Glomerular visceral epithelial cell (primary cell): ENCODE data around the gene ARID1B.
A peak's percentile ranks its signal among the peaks of the same experiment; 100 is the strongest.
"Not testable (repeated sequence)": the region's sequence is repeated elsewhere in the genome, so short reads cannot be mapped to it uniquely, and the experiment has no call there.

Experiments used
- DNase-seq: peaks from one replicate; pipeline ENCODE4 v3.0.0-alpha.2; 2016; ENCODE audit errors: extremely low spot score

Gene ARID1B

DNA sequence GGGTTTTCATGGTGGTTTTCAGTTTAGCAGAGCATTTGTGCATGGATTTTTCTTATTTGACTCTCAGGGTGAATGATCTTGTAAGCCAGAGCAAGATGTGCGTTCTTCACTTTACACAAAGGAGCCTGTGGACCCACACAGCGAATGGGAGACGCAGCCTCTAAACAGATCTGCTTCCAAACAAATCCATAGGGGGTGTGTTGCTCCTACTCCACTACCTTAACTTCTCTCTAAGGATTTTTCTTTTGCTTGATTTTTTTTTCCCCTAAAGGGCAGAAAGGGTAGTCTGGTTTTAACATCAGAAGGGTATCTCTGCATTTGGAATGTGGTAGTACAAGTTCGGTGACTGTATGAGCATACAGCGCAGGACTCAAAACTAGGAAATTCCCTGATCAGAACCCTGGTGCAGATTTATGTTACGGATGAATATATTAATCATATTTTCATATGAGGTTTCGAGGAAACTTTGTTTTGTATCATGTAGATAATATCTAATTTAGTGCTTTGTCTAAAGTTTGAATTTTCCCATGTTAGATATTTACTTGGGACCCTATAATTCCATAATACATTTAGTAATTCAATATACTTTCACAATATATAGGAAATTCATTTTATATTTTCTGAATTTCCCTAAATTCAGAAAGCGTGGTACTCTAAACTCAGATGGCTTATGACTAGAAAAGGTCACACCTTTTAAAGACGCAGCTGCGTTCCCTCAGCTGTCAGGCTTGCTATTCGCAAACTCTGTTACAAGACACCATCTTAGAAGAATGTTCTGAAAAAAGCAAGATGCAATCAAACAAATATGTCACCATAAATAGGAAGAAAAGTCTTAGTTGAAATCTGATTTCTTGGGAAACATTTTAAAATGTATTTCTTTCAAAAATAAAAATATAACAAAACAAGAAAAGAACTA lies 349.3 kb downstream of the ARID1B start:
- no peak for DNase-seq

DNA sequence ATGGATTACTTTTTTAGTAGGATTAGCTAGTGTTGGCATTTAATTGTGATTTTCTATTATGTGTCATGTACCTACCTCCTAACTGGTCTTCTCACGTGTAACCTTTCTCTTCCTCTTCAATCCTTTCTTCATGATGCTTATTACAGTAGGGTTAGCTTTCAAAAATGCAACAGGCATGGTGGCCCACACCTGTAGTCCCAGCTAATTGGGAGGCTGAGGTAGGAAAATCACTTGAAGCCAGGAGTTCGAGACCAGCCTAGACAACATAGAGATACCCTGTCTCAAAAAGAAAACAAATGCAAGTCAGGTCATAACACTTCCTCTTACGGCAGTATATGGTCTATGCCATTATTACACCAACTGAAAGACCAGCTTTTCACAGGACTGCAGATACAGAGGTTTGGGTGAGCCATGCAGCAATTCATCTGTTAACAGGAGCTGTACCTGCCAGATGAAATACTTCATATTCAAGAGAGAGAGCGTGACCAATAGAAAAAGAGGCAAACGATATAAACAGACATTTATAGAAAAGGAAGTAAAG lies 351.1 kb downstream of the ARID1B start:
- DNase-seq, result no peak

DNA sequence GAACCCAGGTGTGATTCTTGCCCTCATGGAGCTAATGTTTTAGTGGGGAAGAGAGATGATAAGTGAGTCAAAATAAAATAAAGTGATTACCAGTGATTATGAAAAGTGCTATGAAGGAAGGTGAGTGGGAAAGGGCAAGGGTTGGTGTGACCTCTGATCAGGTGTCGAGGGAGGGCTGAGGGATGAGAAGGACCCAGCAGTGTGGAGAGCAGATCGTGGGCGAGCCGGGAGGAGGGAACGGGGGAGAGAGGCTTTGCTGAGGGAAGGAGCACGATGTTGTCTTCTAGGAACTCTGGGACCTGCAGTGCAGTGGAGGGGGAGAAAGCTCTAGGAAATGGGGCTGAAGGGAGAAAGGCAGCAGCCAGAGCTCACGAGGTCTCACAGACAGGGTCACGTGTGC lies 354.1 kb downstream of the ARID1B start:
- DNase-seq, result no peak

DNA sequence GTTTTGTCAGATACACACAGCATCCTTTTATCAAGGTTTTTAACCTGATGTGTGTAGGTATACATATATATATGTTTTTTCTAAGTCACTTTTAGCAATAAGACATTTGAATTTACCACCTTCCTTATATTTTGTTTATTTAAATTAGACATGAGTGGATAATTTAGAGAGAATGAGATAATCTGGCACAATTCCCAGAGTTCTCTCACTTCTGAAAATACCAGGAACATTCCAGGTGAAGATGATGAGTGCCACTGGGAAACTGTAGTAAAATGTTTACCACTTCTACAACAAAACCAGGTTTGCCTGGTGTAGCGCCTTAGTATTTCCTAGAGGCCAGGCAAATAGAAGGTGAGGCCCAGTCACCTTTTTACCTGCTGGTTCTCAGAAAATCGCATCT lies 356.7 kb downstream of the ARID1B start:
- DNase-seq, result peak; percentile 25

DNA sequence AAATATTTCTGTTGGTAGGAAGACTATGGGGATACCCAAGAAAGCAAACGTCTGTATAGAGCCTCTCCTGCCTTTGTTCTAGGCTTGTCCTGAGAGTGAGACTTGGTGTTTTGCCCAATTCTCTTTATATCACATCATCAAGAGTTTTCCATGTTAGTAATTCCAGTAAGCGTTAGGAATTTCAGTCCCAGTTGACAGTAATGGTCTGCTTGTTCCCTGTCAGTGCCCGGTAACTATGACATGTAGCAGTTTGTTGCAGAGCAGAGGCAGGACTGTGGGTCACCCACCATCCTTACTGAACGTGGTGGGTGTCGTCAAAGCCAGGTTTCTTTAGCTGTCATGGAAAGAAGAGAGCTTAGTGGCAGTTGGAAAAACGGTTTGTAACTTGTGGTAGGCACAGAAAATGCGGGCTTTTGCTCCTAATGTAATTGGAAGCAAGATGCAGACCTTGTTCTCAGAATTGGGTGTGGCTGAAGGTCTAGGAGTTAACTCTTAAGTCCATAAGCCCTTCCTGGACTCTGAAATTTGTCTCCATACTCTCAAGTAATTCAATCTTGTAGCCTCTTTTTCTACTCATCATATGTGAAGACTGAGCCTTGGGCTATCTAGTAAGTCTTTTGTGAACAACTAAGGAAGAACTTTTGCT lies 357.3 kb downstream of the ARID1B start:
- DNase-seq, result no peak

DNA sequence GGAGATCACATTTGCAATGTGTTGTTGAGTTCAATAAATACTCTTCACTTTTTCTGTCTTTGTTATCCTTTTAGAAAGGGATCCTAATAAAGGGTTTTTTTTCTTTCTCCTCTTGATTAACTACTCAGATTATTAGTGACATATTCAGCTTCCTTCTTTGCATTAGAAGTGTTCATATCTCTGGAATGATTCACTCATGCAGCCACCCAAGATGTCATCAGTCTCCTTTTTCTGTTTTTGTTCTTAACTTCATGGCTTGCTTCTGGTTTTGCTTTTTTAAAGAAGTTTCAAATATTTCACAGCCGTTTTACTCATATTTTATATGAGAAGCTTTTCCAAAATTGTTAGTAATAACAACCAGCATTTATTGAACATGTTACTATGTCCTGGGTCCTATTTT lies 358.5 kb downstream of the ARID1B start:
- no peak for DNase-seq

DNA sequence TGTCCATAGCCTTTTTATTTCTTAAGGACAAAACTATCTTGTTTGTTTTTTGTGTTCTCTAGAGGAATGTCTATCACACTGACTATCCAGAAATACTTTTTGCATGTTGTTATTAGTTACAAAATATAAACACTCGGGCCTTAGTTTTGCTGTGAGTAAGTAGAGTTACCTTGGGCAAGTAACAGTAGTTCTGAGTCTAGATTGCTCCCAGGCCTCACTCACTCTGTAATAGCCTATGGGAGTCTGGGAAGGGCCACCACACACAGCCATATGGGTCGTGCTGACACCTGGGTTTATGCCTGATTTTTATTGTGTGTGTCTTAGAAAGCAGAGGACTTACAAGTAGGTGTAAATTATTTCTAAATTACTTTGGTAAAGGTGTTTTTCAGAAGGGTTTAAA lies 360.3 kb downstream of the ARID1B start:
- DNase-seq, result no peak

DNA sequence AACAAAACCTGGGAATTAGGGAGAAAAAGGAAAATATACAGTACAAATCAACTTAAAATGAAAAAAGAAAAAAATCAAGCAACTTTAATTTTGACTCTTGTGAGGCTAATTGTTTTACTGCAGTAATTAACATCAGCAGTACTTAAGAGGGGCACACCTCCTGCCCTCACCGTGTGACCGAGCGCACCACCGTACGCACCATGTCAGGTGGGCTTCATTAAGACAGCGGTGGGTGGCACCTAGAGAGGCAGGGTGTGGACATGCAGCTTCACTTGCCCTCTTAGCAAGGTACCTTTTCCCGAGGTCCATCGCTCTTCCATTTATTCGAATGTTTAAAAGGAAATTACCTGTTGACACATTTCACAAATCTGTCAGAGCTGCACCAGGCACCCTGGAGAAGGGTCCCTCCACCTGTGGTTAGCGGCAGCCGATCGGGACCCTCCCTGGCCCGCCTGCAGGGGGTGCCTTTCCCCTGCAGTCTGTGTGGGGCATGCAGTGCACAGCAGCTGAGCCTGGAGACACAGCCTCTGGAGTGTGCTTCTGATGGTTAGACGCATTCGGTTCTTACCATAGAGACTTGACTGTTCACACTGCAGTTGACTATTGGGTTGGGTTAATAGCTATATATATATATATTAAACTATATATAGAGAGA lies 362.0 kb downstream of the ARID1B start:
- DNase-seq, result no peak

DNA sequence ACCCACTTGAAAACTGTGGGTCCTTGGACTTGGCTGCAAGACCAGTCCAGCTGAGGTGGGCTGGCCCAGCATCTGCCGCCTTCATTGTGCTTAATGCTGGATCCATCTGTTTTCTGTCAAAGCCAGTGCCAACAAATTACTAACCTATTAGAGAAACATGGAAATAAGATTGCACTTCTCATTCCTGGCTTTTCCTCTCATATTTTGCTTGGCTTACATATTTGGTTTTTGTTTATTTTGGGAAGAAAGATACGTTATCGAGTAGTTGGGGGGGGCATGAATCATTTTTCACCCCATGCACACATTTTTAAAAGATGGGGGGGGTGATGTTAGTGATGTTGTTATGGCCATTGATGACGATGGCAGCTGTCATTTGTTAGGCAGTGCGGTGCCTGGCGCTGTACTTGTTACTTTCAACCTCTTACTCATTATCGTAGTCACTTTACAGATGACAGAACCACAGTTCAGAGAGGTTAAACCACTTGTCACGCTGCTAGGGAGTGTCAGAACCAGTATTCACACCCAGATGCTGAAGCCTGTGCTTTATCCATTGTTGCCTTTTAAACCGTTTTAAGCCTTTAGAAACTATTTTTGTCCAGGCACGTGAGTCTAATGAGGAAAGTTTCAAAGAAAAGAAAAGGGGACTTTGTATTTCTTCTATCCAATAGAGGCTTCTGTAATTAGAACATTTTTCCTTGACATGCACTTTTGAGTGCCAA lies 366.2 kb downstream of the ARID1B start:
- no peak for DNase-seq

DNA sequence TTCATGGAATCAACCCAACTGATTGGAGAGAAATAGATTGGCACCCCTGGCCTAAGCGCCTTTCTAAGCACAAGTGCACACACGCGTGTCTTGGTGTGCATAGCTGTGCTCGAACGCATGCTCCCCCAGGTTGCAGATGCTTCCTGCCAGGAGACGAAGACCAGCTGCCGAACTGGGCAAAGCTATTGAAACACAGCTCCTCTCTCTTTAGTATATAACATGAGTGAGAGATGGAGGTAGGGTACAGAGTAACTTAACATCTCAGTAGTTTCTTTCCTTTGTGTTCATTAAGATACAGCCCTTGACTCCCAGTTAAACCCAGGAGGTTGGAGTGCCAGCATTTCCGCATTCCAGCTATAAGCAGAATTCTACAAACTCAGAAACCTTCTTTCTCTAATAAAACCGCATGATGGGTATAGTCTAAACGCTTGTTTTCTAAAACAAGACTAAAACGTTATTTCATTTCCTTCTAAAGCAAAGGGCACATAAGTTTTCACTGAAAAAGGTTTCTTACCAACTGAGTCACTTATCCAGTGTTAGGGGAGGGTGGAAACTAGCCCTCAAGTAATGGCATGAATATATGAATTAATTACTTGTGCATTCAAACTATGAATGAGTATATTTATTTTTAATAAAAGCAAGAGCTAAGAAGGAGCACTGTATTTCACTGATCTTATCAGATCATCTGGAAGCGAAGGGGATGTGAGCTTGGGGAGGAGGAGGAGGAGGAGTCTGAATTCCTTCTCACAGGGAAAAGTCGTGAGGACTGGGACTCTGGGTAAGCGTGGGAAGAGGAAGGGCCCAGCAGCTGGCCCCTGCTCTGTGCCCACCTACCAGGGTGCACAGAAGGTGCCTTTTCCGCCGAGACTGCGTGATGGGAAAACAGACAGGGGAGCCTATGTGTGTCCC lies 367.0 kb downstream of the ARID1B start:
- DNase-seq, result no peak

DNA sequence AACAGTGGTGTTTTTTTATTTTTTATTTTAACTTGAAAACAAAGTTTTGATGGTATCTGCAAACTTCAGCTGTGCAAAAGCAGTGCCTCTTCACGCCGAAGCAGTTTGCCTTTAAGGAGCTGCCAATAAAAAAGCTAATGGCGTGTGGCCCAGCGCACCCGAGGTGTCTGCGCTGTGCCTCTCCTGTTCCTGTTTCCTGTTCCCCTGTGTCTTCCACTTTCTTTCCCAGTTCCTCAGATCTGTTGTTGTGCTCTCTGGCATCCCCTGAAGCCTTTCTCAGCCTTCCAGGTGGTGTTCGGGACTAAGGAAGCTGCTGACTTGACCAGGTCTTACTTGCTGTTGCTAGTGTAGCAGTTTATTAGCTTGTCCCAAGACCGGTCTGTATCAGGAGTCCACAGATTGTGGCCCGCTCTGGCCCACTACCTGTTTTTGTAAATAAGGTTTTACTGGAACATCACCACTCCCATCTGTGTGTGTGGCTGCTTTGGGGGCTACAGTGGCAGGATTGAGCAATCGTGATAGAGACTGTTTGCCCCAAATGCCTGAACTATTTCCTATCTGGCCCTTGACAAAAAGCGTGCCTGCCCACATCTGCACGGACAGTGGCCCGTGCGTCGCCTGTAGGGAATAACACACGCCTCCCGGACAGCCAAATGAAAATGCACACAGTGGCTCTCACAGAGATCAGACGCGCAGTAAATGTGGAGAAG lies 367.8 kb downstream of the ARID1B start:
- no peak for DNase-seq

DNA sequence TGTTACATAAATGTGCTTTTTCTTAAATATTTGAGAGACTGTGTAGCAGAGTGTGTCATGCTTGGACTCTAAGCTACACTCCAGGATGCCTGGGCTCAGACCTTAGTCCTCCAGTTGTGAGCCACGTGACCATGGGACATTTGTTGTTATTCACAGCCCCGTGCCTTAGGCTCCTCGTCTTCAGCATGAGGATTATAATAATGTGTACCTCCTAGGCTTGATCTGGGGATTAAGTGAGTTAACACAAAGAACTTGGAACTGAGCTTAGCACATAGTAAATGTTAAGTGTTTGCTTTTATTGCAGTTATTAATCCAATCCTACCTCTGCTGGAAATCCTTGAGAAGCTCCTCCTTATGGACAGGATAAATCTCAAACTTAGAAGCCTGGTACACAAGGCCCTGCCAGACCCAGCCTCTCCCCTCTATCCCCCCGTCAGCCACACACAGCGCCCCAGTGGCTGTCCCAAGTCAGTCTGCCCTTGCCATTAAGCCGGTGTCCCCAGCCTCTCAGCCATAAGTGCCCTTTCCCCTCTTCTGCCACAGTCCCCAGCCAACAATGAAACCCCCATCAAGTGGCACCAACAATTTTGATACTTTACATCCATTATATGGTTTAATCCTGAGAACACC lies 368.6 kb downstream of the ARID1B start:
- no peak for DNase-seq

DNA sequence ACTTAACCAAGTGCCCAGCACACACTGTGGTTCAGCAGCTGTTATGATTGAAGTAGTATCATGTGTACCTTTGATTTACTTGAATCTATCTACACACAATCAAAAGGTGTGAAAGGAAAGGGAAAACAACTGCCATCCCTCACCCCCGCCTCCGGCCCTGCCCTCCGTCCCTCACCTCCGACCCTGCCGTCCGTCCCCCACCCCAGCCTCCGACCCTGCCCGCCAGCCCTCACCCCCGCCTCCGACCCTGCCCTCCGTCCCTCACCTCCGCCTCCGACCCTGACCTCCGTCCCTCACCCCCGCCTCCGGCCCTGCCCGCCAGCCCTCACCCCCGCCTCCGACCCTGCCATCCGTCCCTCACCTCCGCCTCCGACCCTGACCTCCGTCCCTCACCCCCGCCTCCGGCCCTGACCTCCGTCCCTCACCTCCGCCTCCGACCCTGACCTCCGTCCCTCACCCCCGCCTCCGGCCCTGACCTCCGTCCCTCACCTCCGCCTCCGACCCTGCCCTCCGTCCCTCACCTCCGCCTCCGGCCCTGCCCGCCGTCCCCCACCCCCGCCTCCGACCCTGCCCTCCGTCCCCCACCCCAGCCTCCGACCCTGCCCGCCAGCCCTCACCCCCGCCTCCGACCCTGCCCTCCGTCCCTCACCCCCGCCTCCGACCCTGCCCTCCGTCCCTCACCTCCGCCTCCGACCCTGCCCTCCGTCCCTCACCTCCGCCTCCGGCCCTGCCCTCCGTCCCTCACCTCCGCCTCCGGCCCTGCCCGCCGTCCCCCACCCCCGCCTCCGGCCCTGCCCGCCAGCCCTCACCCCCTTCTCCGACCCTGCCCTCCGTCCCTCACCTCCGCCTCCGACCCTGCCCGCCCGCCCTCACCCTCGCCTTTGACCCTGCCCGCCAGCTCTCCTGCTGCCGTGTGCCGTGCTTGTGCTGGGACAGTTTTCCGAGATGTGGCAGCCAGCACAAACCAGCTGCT lies 370.2 kb downstream of the ARID1B start:
- DNase-seq, result not testable (repeated sequence)

DNA sequence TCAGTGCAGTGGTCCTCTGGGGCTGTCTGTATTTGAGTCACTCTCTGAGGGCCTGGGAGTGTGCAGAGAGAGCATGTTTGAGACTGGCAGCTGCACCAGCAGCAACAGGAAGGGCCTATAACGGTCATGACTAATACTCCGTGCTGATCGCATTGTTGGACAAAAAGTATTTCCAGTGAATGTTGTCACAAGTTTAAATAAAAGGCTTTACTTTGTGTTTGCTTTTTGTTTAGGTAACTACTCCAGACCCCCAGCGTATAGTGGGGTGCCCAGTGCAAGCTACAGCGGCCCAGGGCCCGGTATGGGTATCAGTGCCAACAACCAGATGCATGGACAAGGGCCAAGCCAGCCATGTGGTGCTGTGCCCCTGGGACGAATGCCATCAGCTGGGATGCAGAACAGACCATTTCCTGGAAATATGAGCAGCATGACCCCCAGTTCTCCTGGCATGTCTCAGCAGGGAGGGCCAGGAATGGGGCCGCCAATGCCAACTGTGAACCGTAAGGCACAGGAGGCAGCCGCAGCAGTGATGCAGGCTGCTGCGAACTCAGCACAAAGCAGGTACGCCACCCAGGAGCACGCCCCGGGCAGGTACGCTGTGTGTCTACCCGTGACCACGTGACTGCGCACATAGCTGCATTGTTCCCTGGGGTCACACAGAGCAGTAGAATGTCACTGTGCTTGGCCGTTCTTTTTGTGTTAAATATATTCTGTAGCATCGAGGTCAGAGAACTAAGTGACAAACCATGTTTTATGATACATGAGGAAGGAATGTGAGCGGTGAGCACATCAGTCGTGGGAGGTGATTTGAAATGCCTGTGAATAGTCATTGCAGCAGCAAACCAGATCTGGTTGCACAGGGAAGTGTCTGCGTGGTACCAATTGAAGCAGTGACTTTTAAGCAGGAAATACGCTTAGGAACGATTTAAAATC lies 371.5 kb downstream of the ARID1B start:
- peak; percentile 92 for DNase-seq

DNA sequence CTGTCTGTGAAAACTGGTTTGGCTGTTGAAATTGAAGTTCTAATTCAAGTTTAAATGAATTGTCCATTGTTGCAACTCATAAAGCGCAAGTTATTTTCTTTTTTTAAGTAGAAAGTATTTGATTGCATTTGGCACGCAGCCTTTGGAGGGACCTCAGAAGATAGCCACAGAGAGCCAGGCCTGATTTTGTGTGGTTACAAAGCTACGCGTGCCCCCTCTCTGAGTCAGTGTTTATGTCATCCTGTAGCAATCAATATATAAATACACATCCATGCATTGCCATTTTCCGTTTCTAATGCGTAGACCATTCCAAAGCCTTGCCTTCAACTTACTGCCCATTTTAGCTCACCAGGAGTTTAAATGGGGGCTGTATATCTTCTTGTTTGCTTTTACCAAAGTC lies 372.9 kb downstream of the ARID1B start:
- no peak for DNase-seq

DNA sequence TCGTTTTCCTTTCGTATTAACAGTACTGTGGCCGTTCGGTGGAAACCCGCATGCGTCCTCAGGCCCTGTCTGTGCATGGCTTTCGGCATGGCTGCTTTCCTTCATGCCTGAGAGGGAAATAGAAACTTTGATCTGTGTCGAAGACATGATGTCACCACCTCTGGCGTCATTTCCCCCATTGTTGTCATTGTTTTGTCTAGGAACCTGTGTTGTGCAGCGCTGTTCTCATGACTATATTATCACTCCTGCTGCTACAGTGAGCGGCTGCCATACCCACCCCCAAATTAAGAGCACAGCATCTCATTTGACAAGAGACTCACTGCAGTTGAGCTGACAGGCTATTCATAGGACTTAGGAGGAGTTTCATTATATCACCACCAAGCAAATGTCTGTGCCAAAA lies 373.9 kb downstream of the ARID1B start:
- DNase-seq, result peak; percentile 31

DNA sequence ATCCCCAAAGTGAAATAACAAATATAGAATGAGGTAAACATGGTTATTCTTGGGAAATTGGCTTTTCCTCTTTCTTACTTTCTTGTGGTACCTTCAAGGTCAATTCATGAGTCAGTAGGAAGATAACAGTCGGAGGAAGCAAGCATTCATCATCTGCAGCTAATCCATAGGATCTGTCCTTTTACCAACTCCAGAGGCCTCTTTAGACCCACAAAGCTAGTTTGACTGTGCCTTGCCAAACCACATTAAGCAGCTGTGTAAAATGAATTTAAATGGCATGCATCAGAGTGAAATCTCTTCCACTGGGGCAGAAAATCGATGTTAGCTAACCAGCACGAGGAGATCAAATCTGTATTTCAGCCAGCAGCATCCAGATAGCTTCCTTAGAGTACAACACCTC lies 374.8 kb downstream of the ARID1B start:
- DNase-seq, result peak; percentile 61
